Neural progenitor cell (in vitro differentiated cells): Measurements from ENCODE around the gene TSSC4.

Source experiments
- EZH2phosphoT487 ChIP-seq: fragments of 200-600 bp; sonication (generic); IDR thresholded peaks from 2 replicates; pipeline ENCODE4 v1.6.1; 2017; ENCODE audit warnings: antibody characterized with exemption
- TF ChIP-seq, protein P1 (sequence below): fragments of 200-600 bp; sonication (generic); IDR thresholded peaks from 2 replicates; pipeline ENCODE4 v1.5.1; 2017; ENCODE audit warnings: antibody characterized with exemption, mild to moderate bottlenecking

GRCh38 chr11:2443406-2443805 is 42.9 kb downstream of the TSSC4 start:
- TF ChIP-seq, protein P1, sequence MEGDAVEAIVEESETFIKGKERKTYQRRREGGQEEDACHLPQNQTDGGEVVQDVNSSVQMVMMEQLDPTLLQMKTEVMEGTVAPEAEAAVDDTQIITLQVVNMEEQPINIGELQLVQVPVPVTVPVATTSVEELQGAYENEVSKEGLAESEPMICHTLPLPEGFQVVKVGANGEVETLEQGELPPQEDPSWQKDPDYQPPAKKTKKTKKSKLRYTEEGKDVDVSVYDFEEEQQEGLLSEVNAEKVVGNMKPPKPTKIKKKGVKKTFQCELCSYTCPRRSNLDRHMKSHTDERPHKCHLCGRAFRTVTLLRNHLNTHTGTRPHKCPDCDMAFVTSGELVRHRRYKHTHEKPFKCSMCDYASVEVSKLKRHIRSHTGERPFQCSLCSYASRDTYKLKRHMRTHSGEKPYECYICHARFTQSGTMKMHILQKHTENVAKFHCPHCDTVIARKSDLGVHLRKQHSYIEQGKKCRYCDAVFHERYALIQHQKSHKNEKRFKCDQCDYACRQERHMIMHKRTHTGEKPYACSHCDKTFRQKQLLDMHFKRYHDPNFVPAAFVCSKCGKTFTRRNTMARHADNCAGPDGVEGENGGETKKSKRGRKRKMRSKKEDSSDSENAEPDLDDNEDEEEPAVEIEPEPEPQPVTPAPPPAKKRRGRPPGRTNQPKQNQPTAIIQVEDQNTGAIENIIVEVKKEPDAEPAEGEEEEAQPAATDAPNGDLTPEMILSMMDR: no peak
- TF ChIP-seq EZH2phosphoT487: no peak
